ENCODE measurements around the gene IFI16.

- TF ChIP-seq, protein P1, sequence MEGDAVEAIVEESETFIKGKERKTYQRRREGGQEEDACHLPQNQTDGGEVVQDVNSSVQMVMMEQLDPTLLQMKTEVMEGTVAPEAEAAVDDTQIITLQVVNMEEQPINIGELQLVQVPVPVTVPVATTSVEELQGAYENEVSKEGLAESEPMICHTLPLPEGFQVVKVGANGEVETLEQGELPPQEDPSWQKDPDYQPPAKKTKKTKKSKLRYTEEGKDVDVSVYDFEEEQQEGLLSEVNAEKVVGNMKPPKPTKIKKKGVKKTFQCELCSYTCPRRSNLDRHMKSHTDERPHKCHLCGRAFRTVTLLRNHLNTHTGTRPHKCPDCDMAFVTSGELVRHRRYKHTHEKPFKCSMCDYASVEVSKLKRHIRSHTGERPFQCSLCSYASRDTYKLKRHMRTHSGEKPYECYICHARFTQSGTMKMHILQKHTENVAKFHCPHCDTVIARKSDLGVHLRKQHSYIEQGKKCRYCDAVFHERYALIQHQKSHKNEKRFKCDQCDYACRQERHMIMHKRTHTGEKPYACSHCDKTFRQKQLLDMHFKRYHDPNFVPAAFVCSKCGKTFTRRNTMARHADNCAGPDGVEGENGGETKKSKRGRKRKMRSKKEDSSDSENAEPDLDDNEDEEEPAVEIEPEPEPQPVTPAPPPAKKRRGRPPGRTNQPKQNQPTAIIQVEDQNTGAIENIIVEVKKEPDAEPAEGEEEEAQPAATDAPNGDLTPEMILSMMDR (IDR thresholded peaks at IDR 0.05), result no peak
- TF ChIP-seq POLR2A (IDR thresholded peaks at IDR 0.05), result no peak
These were observed 11.5 kb upstream of the IFI16 start for GRCh38 chr1:158998037-158998780.

All from esophagus squamous epithelium (tissue), 4 donors.